ENCODE results near the gene TMEM125.

GRCh38 chr1:43315963-43316737 is 46.4 kb downstream of the TMEM125 start:
- TF ChIP-seq CTCF (IDR thresholded peaks at IDR 0.05) (no peak), POLR2A (IDR thresholded peaks at IDR 0.05) (no peak)

Data from transverse colon (tissue), 3 donors.